Neural crest cell (in vitro differentiated cells): ENCODE data around the gene ZSCAN5A. TPM values are rescaled to one million over a fixed set of nuclear protein-coding genes. Genes with fewer than 3 reads are reported as not detected.
A peak's percentile ranks its signal among the peaks of the same experiment; 100 is the strongest.
"Not testable (repeated sequence)": the region's sequence is repeated elsewhere in the genome, so short reads cannot be mapped to it uniquely, and the experiment has no call there.

Experiments used
- DNase-seq: peaks from one replicate; pipeline ENCODE4 v3.0.0; 2021; ENCODE audit warnings: low read depth, mixed read lengths, low spot score
- H3K27ac Mint-ChIP-seq: one replicate; pipeline ENCODE4 v1.8.0; 2021; ENCODE audit warnings: mild to moderate bottlenecking, mixed read lengths; ENCODE audit not compliant: unreplicated experiment
- H3K27me3 Mint-ChIP-seq: 2 replicates; pipeline ENCODE4 v1.8.0; 2021; ENCODE audit warnings: low read depth, mild to moderate bottlenecking, mixed read lengths
- H3K36me3 Mint-ChIP-seq: 2 replicates; pipeline ENCODE4 v1.8.0; 2021; ENCODE audit warnings: low read depth, mild to moderate bottlenecking, mixed read lengths
- H3K4me1 Mint-ChIP-seq: 2 replicates; pipeline ENCODE4 v1.8.0; 2021; ENCODE audit warnings: mixed read lengths
- H3K4me3 Mint-ChIP-seq: one replicate; pipeline ENCODE4 v1.8.0; 2021; ENCODE audit warnings: mild to moderate bottlenecking, mixed read lengths
- H3K9me3 Mint-ChIP-seq: 2 replicates; pipeline ENCODE4 v1.8.0; 2021; ENCODE audit warnings: mixed read lengths
- CTCF ChIP-seq: fragments of 200-600 bp; sonication (generic); conservative IDR thresholded peaks from 2 replicates; pipeline ENCODE4 v1.5.0; 2021; ENCODE audit warnings: antibody characterized with exemption, mild to moderate bottlenecking
- total RNA-seq: library from RNA; stranded (reverse); gene quantifications from 2 replicates; pipeline ENCODE4 v1.2.1, GENCODE V29; 2021

ZSCAN5A gene
- total RNA-seq, 1 donor from 2014 or later: 14.7 TPM

GRCh38 chr19:56312787-56313657 lies 1.6 kb downstream of the ZSCAN5A start:
- Mint-ChIP-seq H3K4me3 (peak overlapping the region; percentile 91), H3K36me3 (peaks cover 2% of the 10 kb centered on the region), H3K9me3 (no peaks in the 10 kb centered on the region), H3K27me3 (no peaks in the 10 kb centered on the region), H3K27ac (no peak overlapping the region), H3K4me1 (peaks cover 20% of the 10 kb centered on the region)
- TF ChIP-seq CTCF: no peak
- no peak for DNase-seq

GRCh38 chr19:56312342-56312741 lies 2.3 kb downstream of the ZSCAN5A start:
- no peaks in the 10 kb centered on the region for H3K27me3 Mint-ChIP-seq
- DNase-seq: no peak
- H3K27ac Mint-ChIP-seq: no peak overlapping the region
- no peaks in the 10 kb centered on the region for H3K9me3 Mint-ChIP-seq
- peak overlapping the region; percentile 72 for H3K4me3 Mint-ChIP-seq
- H3K36me3 Mint-ChIP-seq: peaks cover 2% of the 10 kb centered on the region
- H3K4me1 Mint-ChIP-seq: peaks cover 20% of the 10 kb centered on the region
- no peak for TF ChIP-seq CTCF

GRCh38 chr19:56310462-56310861 lies 4.2 kb downstream of the ZSCAN5A start:
- no peak overlapping the region for H3K4me3 Mint-ChIP-seq
- peaks cover 14% of the 10 kb centered on the region for H3K4me1 Mint-ChIP-seq
- H3K9me3 Mint-ChIP-seq: no peaks in the 10 kb centered on the region
- no peak for DNase-seq
- H3K27me3 Mint-ChIP-seq: no peaks in the 10 kb centered on the region
- TF ChIP-seq CTCF: no peak
- H3K36me3 Mint-ChIP-seq: peaks cover 5% of the 10 kb centered on the region
- H3K27ac Mint-ChIP-seq: no peak overlapping the region

GRCh38 chr19:56309511-56310185 lies 5.0 kb downstream of the ZSCAN5A start:
- peak; percentile 58 for DNase-seq
- peaks cover 9% of the 10 kb centered on the region for H3K36me3 Mint-ChIP-seq
- H3K9me3 Mint-ChIP-seq: no peaks in the 10 kb centered on the region
- peaks cover 14% of the 10 kb centered on the region for H3K4me1 Mint-ChIP-seq
- H3K27me3 Mint-ChIP-seq: no peaks in the 10 kb centered on the region
- peak; percentile 72 for TF ChIP-seq CTCF
- H3K4me3 Mint-ChIP-seq: peak overlapping the region; percentile 62
- no peak overlapping the region for H3K27ac Mint-ChIP-seq

GRCh38 chr19:56308792-56309191 lies 5.8 kb downstream of the ZSCAN5A start:
- H3K9me3 Mint-ChIP-seq: no peaks in the 10 kb centered on the region
- no peaks in the 10 kb centered on the region for H3K27me3 Mint-ChIP-seq
- no peak for TF ChIP-seq CTCF
- H3K36me3 Mint-ChIP-seq: peaks cover 9% of the 10 kb centered on the region
- H3K4me3 Mint-ChIP-seq: peak overlapping the region; percentile 20
- DNase-seq: no peak
- H3K27ac Mint-ChIP-seq: no peak overlapping the region
- H3K4me1 Mint-ChIP-seq: peaks cover 11% of the 10 kb centered on the region

- H3K4me3 Mint-ChIP-seq, H3K36me3 Mint-ChIP-seq, H3K27me3 Mint-ChIP-seq, DNase-seq, H3K27ac Mint-ChIP-seq, H3K4me1 Mint-ChIP-seq, H3K9me3 Mint-ChIP-seq: not testable (repeated sequence)
These were observed 7.6 kb downstream of the ZSCAN5A start for GRCh38 chr19:56307062-56307461.
